NCI-H2029 (cell line): ENCODE measurements around the gene MPP1.
"Not testable (repeated sequence)": the region's sequence is repeated elsewhere in the genome, so short reads cannot be mapped to it uniquely, and the experiment has no call there.

Experiments
- DNase-seq: peaks from one replicate; lab custom pipeline; 2025; lab: John Stamatoyannopoulos, UW

MPP1 gene

GRCh38 chrX:154804957-154805695 is at the start of gene MPP1:
TSS of gene MPP1 (minus strand) at chrX:154805485. CDS start at chrX:154805373, 112 bp downstream.
- peak; percentile 51 for DNase-seq

- DNase-seq = no peak
Observed at GRCh38 chrX:154850957-154851611, 45.8 kb upstream of the MPP1 start.

- DNase-seq = peak; percentile 7
Observed at GRCh38 chrX:154840856-154841255, 35.6 kb upstream of the MPP1 start.

GRCh38 chrX:154836163-154836562 is 30.9 kb upstream of the MPP1 start:
- DNase-seq = no peak

DNA sequence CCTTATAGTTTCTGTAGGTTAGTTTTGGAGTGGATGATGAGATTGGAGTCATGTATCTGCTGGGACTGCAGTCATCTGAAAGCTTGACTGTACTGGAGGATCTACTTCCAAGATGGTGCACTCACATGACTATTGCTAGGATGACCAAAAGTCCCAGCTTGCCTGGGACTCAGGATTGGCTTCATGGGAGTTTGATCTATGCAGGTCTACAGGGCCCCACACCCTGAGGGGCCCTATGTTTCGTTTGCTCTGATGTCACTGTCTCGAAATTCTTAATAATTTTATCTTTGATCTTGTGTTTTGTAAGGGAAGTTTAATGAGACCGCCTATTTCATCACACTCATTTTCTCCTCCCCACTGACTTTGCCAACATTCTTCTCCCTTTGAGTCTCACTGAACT is 29.3 kb upstream of the MPP1 start, which contains the start of gene SMIM9:
TSS of gene SMIM9 (minus strand) at position 101 of the 400 bp plus-strand sequence. CDS start 3,806 bp downstream, outside the sequence.
- DNase-seq = no peak

- no peak for DNase-seq
Observed at GRCh38 chrX:154833746-154834274, 28.5 kb upstream of the MPP1 start.

GRCh38 chrX:154829926-154830442 is 24.7 kb upstream of the MPP1 start:
- no peak for DNase-seq

GRCh38 chrX:154829134-154829533 is 23.8 kb upstream of the MPP1 start:
- no peak for DNase-seq

GRCh38 chrX:154828016-154828408 is 22.7 kb upstream of the MPP1 start:
- DNase-seq = no peak

DNA sequence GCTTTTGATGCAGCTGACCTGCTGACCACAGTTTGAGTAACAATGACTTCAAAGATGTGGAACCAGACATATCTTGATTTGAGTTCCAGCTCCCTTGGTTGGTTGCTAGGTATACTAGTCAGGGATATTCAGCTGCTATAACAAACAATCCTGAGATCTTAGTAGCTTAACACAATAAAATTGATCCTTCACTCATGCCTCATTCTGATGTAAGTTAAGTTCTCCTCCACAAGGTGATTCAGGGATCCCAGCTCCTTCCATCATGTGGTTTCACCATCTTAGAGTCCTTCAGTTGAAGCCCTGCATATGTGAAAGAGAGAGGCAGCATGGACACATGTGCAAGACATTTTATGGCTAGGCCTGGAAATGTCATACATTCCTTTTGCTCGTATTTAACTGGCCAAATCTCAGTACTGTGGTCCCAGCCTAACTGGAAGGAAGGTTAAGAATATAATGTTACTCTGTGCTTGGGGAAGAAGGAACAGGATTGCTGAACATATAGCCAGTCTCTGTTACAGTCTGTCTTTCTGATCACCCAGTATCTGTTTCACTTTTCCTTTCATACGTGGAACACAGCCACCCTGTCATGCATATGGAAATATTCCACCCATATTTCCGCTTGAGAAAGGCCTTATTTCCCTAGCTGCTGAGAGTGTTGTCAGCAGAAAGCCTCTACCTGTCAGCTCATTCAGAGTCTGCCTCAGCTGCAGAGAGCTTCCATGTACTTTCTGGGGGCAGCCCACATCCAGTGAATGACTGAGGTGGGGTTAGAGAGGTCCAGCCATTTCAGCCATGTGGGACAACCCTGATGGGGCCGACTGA is 22.1 kb upstream of the MPP1 start:
- no peak for DNase-seq

GRCh38 chrX:154825586-154825985 is 20.3 kb upstream of the MPP1 start:
- DNase-seq = not testable (repeated sequence)

DNA sequence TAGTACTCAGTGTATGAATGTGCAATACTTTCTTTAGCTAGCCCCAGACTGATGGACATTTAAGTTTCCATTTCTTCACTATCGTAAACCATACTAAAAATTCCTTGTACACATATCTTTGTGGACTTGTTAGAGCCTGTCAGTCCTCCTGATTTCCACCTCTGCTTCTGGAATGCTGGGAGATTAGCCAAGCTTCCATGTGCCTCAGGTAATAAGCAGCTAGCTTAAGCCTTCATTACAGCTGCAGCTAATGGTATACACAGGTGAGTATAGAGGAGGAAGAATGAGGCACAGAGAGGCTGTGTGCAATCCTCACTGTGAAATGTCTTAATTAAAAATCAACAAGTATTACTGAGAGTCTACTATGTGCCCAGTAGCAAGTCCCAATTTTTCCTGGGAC is 19.4 kb upstream of the MPP1 start:
- no peak for DNase-seq

DNA sequence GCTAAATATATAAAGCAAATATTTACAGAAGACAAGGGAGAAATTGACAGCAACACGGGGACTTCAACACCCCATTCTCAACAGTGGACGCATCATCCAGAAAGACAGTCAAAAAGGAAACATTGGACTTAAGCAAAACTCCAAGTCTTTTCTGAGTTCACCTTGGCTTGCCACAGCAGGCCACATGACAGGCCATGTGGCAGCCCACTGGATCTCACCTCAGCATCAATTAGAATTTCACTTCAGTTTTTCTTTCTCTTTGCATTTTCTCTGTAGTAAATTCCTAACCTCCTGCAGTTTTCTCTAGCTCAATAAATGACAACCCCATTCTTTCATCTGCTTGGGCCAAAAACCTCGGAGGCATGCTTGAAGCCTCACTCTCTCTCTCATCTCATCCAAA is 16.7 kb upstream of the MPP1 start:
- no peak for DNase-seq

- DNase-seq = no peak
Observed at GRCh38 chrX:154821523-154821922, 16.2 kb upstream of the MPP1 start.

DNA sequence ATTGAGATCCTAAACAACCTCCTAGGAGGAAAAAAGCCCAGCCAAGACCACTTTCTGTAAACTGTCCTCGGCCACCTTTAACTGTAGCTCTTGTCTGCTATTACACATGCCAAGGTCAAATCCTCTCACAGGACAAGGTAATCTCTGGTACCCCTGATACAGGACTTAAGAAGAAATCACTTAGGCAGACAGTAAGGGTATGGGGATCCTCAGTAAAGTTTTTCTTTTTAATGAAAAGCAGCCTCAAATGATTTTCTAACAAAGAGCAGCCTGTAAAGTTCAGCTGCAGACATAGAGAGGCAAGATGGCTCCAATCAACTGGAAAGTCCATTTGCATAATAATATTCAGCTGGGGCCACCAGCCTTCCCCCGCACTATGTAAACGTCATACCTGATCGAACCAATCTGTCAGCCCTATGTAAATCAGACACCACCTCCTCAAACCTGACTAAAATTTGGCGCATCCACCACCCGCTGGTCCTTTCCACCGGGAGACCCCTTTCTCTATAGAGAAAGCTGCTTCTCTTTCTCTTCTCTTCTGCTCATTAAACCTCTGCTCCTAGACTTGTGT is 14.6 kb upstream of the MPP1 start:
- no peak for DNase-seq

- no peak for DNase-seq
Observed at GRCh38 chrX:154818916-154819770, 13.9 kb upstream of the MPP1 start.

DNA sequence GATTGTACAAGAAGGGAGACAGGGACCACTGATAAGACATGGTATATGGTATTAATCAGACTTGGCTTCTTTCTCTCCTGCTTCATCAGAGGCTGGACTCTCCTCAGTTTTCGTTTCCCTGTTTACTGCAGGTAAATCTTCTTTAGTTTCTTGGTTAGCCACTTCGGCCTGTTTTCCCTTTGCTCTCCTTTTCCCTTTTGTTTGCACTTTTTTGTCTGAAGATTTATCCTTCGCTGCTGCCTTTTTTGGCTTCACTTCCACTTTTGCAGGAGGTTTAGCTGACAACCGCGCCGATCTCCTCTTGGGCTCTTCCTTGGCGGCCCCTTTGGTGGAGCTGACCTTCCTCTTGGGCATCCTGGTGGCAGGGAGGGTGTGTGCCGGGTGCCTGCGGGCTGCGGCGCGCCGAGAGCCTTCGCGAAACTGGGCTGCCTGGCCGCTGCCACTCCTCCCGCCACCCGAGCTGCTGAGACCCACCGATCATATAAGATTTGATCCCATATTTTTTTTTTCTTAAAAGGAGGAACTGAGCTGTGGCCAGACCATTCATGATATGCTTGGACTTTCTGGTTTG is 11.8 kb upstream of the MPP1 start:
- not testable (repeated sequence) for DNase-seq

DNA sequence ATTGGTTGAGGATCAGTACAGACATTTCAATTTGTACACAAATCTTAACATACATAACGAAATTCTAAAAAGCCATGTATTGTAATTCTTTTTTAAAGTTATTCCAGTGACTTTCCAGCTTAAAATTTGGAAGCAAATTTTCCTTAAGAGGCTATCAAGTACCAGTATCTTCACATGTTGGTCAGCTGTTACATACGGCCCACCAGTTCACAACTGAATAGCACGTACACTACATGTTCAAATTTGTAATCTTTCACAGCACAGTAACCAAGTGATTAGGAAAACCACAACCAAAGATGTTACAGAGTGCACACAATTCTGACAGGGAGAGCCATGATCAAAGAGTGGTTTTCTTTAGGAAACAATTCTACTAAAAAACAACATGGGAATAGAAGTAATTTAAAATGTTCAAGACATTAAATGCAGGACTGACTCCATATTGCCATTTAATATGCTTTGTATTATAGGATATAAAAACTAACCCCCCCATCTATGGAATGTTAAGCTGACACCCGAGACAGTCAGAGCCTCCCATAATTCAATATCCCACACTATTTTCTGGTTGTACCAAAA is 11.1 kb upstream of the MPP1 start:
- DNase-seq = not testable (repeated sequence)

DNA sequence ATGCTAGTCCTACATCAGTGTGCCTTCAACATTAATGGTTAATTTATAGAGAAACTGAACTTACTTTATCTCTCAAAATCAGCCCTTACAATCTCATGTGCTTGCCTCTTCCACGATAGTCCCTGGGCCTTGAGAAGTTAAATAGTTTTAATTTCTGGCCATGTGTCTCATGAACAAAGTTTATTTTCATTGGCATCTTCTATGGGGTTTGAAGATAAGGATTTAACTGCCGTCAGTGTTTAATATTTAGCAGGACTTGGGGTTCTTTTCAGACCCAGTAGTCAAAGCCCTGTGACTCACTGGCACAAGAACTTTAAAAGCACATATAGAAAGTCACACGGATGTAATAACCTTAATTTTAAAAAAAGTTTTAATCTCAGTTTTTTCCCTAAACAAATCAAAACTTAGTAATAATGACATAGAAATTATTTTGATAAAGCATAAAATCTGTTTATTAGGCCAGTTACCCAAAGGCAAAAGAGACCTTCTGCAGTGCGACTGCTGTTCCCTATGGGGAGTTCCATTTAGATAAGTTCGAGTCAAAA is 10.1 kb upstream of the MPP1 start:
- DNase-seq = no peak

DNA sequence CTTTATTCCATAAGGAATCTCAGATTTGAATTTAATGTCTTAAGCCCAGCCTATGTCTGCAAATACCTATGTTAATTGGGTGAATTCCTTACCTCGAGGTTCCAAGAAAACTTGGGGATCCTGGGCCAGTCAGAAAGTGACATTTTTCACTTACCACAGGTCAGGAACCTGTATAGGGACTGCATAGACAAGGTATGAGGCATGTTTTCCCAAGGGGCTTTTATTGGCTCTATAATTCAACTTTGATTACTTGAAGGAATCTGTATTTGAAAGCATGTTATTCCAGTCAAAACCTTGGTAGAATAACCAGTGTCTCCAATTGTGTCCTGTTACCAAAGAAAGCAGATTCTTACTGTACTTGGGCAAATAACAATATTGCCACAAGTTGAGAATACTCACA is 8.5 kb upstream of the MPP1 start:
- no peak for DNase-seq
